Pancreas (tissue), 10 donors: ENCODE results near the gene CABP2. TPM values are rescaled to one million over a fixed set of nuclear protein-coding genes. Genes with fewer than 3 reads are reported as not detected.

Source experiments
- ATAC-seq, 4 donors: fragments of 200-7000 bp; cut with Tn5 transposase; one replicate each; pipeline versions ENCODE4 v1.8.0 to v1.9.1; 2020; ENCODE audit warnings: mild to moderate bottlenecking in 4 of 4, moderate library complexity in 4 of 4
- DNase-seq, 6 donors: peaks; one replicate each; pipeline ENCODE4 v3.0.0-alpha.2; 2020
- FAIRE-seq: peaks from 2 replicates; lab custom pipeline; 2012; peaks lifted over from hg19 to GRCh38; lab: Jason Lieb, UNC
- H3K27ac ChIP-seq, 4 donors: fragments of 200-600 bp; sonication (generic); 1 replicate in 3 of 4; 2 replicates in 1 of 4; pipeline versions ENCODE4 v1.5.0 to v1.8.0; 2020
- H3K27me3 ChIP-seq, 4 donors: fragments of 200-600 bp; one replicate each; pipeline ENCODE4 v1.8.0; 2021
- H3K36me3 ChIP-seq, 3 donors: fragments of 200-600 bp; sonication (generic) in 1 of 3; one replicate each; pipeline versions ENCODE4 v1.5.0 to v1.8.0; 2020 to 2021
- H3K4me1 ChIP-seq, 3 donors: fragments of 200-600 bp; one replicate each; pipeline ENCODE4 v1.8.0; 2021
- H3K4me3 ChIP-seq, 4 donors: fragments of 200-600 bp; sonication (generic) in 2 of 4; one replicate each; pipeline versions ENCODE4 v1.5.0 to v1.8.0; 2020 to 2021
- H3K9me3 ChIP-seq, 4 donors: fragments of 200-600 bp; one replicate each; pipeline ENCODE4 v1.8.0; 2021
- CTCF ChIP-seq, 4 donors: fragments of 200-600 bp; sonication (generic) in 3 of 4; IDR thresholded peaks; one replicate each; pipeline versions ENCODE4 v1.5.0 to v1.8.0; 2021; ENCODE audit warnings: antibody characterized with exemption in 4 of 4
- WGBS, 2 donors: extraction: QIAGEN DNeasy Blood & Tissue Kit; methylation state at CpG; one replicate each; pipeline ENCODE4 v1.1.7; 2013; 5-methylcytosine and 5-hydroxymethylcytosine counted together
- intact Hi-C, 3 donors: fragments of 100-400 bp; cut with DNase I; formaldehyde crosslinking; loops; one replicate each; pipeline versions ENCODE4 v1.11.1 to v1.14.2; 2022
- microRNA-seq, 2 donors: library from miRNA; unstranded; fragments of <30 nt; microRNA quantifications; one replicate each; pipeline versions ENCODE4 to v1.1.0, GENCODE V29; 2019 to 2020
- polyA plus RNA-seq, 2 donors: library from polyadenylated mRNA; stranded (reverse); fragments of 200-250 nt; gene quantifications; one replicate each; pipeline ENCODE4 v1.2.3, GENCODE V29; 2013
- total RNA-seq, 6 donors: library from RNA; stranded (reverse); fragmentation: NEBNext Ultra II Directional in 4 of 6; extraction: Animal tissue kit (Norgen Biotek cat#: 25700) in 4 of 6; gene quantifications; one replicate each; pipeline versions ENCODE4 v1.2.1 to v1.2.4, GENCODE V29; 2021 to 2023
- donor health status: healthy with polysubstance abuse.
- donor health status: DM: no; HTN: no; CAD: no; lungs with moderate emphysema.
- donor health status: DM: no; HTN: no; CAD: no.
- donor health status: control.
- donor health status: control.
- donor health status: Bipolar disorder and iron deficiency.
- donor health status: DM: yes; HTN: yes; CAD: no.
- donor health status: DM: no; HTN: no; CAD: no.
- donor health status: DM: no; HTN: no; CAD: no.
- donor health status: DM: yes; HTN: yes; CAD: no.

CABP2 gene
- total and polyA plus RNA-seq, 8 donors: not detected

GRCh38 chr11:67472882-67473281, 50.4 kb downstream of the CABP2 start:
- Histone ChIP-seq H3K27me3 (no peaks in the 10 kb centered on the region), H3K27ac (no peak overlapping the region), H3K4me1 (no peaks in the 10 kb centered on the region), H3K4me3 (no peak overlapping the region), H3K36me3 (no peaks in the 10 kb centered on the region), H3K9me3 (no peaks in the 10 kb centered on the region)
- 66 to 76% methylated on average over 7 of the region's 7 CpGs for WGBS, 2 donors
- DNase-seq: no peak
- no peak for ATAC-seq
- no peak for FAIRE-seq
- TF ChIP-seq CTCF (IDR thresholded peaks at IDR 0.05): no peak
- intact Hi-C loops: no loop called here

GRCh38 chr11:67470337-67471002, 52.8 kb downstream of the CABP2 start:
- DNase-seq: peak in 1 of 6 donors; percentile 14
- WGBS, 2 donors: 81 to 83% methylated on average over 8 of the region's 8 CpGs
- Histone ChIP-seq H3K4me1 (peaks cover 0 to 8% (median 0%) of the 10 kb centered on the region in 3 donors), H3K27ac (no peak overlapping the region), H3K36me3 (no peaks in the 10 kb centered on the region), H3K4me3 (no peak overlapping the region), H3K27me3 (no peaks in the 10 kb centered on the region), H3K9me3 (no peaks in the 10 kb centered on the region)
- no peak for ATAC-seq
- intact Hi-C loops: no loop called here
- FAIRE-seq: no peak
- no peak for TF ChIP-seq CTCF (IDR thresholded peaks at IDR 0.05)

- no peaks in the 10 kb centered on the region for H3K9me3 ChIP-seq
- H3K36me3 ChIP-seq: no peaks in the 10 kb centered on the region
- DNase-seq (no peak), ATAC-seq (no peak), FAIRE-seq (no peak)
- peaks cover 0 to 12% (median 0%) of the 10 kb centered on the region in 3 donors for H3K4me1 ChIP-seq
- TF ChIP-seq CTCF (IDR thresholded peaks at IDR 0.05): no peak
- H3K4me3 ChIP-seq: peak overlapping the region; percentile 76 to 98 (median 96)
- 8 to 9% methylated on average over 9 of the region's 9 CpGs for WGBS, 2 donors
- no peaks in the 10 kb centered on the region for H3K27me3 ChIP-seq
- intact Hi-C loops: no loop called here
- peak overlapping the region; percentile 67 to 89 (median 84) for H3K27ac ChIP-seq
Measured at GRCh38 chr11:67469508-67469811, 53.8 kb downstream of the CABP2 start.

Small RNAs within 50 kb of the gene (microRNA-seq; reads per million reads assigned to microRNA genes)
- gene MIR6752: 0 to 0.29 reads per million in 2 donors

Other genes with a start within 250 kb of the CABP2 start
- gene ANKRD13D, start 234.1 kb downstream of the CABP2 start, total RNA-seq: 10 to 100 TPM in 5 of 6 donors, 1 to 10 TPM in 1; 9.8 to 31.3 (median 12.3) TPM
- 10 to 100 TPM; 60.0 to 60.7 TPM for gene ANKRD13D, start 234.1 kb downstream of the CABP2 start, polyA plus RNA-seq
- gene SSH3, start 219.9 kb downstream of the CABP2 start, total RNA-seq: 10 to 100 TPM; 15.2 to 29.1 (median 21.2) TPM
- 10 to 100 TPM; 29.0 to 29.2 TPM for gene SSH3, start 219.9 kb downstream of the CABP2 start, polyA plus RNA-seq
- gene POLD4, start 169.9 kb downstream of the CABP2 start, total RNA-seq: 10 to 100 TPM; 35.0 to 50.8 (median 43.4) TPM
- 10 to 100 TPM; 80.6 to 99.3 TPM for gene POLD4, start 169.9 kb downstream of the CABP2 start, polyA plus RNA-seq
- gene CLCF1, start 149.8 kb downstream of the CABP2 start, total RNA-seq: 1 to 10 TPM; 1.3 to 5.0 (median 2.3) TPM
- 10 to 100 TPM in 1 of 2 donors, 1 to 10 TPM in 1; 9.4 to 11.2 TPM for gene CLCF1, start 149.8 kb downstream of the CABP2 start, polyA plus RNA-seq
- 10 to 100 TPM in 5 of 6 donors, 1 to 10 TPM in 1; 9.4 to 18.0 (median 12.8) TPM for gene RAD9A, start 131.5 kb downstream of the CABP2 start, total RNA-seq
- 10 to 100 TPM; 39.8 to 45.2 TPM for gene RAD9A, start 131.5 kb downstream of the CABP2 start, polyA plus RNA-seq
- gene PPP1CA, start 121.6 kb downstream of the CABP2 start, total RNA-seq: 10 to 100 TPM; 49.0 to 72.8 (median 62.9) TPM
- gene PPP1CA, start 121.6 kb downstream of the CABP2 start, polyA plus RNA-seq: 10 to 100 TPM; 57.7 to 68.5 TPM
- 1 to 10 TPM in 4 of 6 donors, under 1 TPM in 2; 0.05 to 2.9 (median 1.1) TPM for gene TBC1D10C, start 119.4 kb downstream of the CABP2 start, total RNA-seq
- 1 to 10 TPM; 1.5 to 2.5 TPM for gene TBC1D10C, start 119.4 kb downstream of the CABP2 start, polyA plus RNA-seq
- 1 to 10 TPM in 1 of 6 donors, under 1 TPM in 5; 0.39 to 1.1 (median 0.80) TPM for gene CARNS1, start 107.8 kb downstream of the CABP2 start, total RNA-seq
- 1 to 10 TPM in 1 of 2 donors, under 1 TPM in 1; 0.89 to 2.2 TPM for gene CARNS1, start 107.8 kb downstream of the CABP2 start, polyA plus RNA-seq
- 10 to 100 TPM; 17.6 to 29.3 (median 21.7) TPM for gene RPS6KB2, start 95.0 kb downstream of the CABP2 start, total RNA-seq
- 10 to 100 TPM; 57.4 to 71.6 TPM for gene RPS6KB2, start 95.0 kb downstream of the CABP2 start, polyA plus RNA-seq
- gene PTPRCAP, start 85.8 kb downstream of the CABP2 start, total RNA-seq: 1 to 10 TPM in 4 of 6 donors, under 1 TPM in 2; 0.63 to 4.1 (median 1.8) TPM
- 10 to 100 TPM; 10.9 to 13.1 TPM for gene PTPRCAP, start 85.8 kb downstream of the CABP2 start, polyA plus RNA-seq
- gene CORO1B, start 80.0 kb downstream of the CABP2 start, total RNA-seq: 10 to 100 TPM; 40.3 to 56.3 (median 47.7) TPM
- 10 to 100 TPM; 53.0 to 66.4 TPM for gene CORO1B, start 80.0 kb downstream of the CABP2 start, polyA plus RNA-seq
- not detected for gene GPR152, start 70.7 kb downstream of the CABP2 start, total RNA-seq
- gene GPR152, start 70.7 kb downstream of the CABP2 start, polyA plus RNA-seq: not detected
- gene CABP4, start 68.1 kb downstream of the CABP2 start, total RNA-seq: 1 to 10 TPM in 2 of 6 donors, under 1 TPM in 3, not detected in 1; 0.58 to 1.5 (median 0.88) TPM
- gene CABP4, start 68.1 kb downstream of the CABP2 start, polyA plus RNA-seq: 1 to 10 TPM in 1 of 2 donors, under 1 TPM in 1; 0.99 to 1.2 TPM
- gene TMEM134, start 54.2 kb downstream of the CABP2 start, total RNA-seq: 10 to 100 TPM; 45.1 to 72.1 (median 52.4) TPM
- gene TMEM134, start 54.2 kb downstream of the CABP2 start, polyA plus RNA-seq: 10 to 100 TPM; 90.1 to 93.4 TPM
- gene AIP, start 40.4 kb downstream of the CABP2 start, total RNA-seq: 10 to 100 TPM; 20.2 to 33.3 (median 23.6) TPM
- gene AIP, start 40.4 kb downstream of the CABP2 start, polyA plus RNA-seq: 10 to 100 TPM; 45.1 to 45.8 TPM
- gene PITPNM1, start 18.1 kb downstream of the CABP2 start, total RNA-seq: 10 to 100 TPM; 10.2 to 34.3 (median 20.5) TPM
- 10 to 100 TPM; 34.4 to 35.7 TPM for gene PITPNM1, start 18.1 kb downstream of the CABP2 start, polyA plus RNA-seq
- gene CDK2AP2, start 15.3 kb downstream of the CABP2 start, total RNA-seq: 10 to 100 TPM; 27.1 to 41.8 (median 35.2) TPM
- 10 to 100 TPM; 46.4 to 65.6 TPM for gene CDK2AP2, start 15.3 kb downstream of the CABP2 start, polyA plus RNA-seq
- gene GSTP1, start 60.4 kb upstream of the CABP2 start, total RNA-seq: 100 to 1,000 TPM; 169 to 350 (median 205) TPM
- 100 to 1,000 TPM; 310 to 315 TPM for gene GSTP1, start 60.4 kb upstream of the CABP2 start, polyA plus RNA-seq
- gene NDUFV1, start 83.5 kb upstream of the CABP2 start, total RNA-seq: 100 to 1,000 TPM in 4 of 6 donors, 10 to 100 TPM in 2; 82.5 to 126 (median 109) TPM
- gene NDUFV1, start 83.5 kb upstream of the CABP2 start, polyA plus RNA-seq: 100 to 1,000 TPM; 206 to 281 TPM
- 1 to 10 TPM; 4.3 to 7.3 (median 5.8) TPM for gene NUDT8, start 106.5 kb upstream of the CABP2 start, total RNA-seq
- gene NUDT8, start 106.5 kb upstream of the CABP2 start, polyA plus RNA-seq: 10 to 100 TPM in 1 of 2 donors, 1 to 10 TPM in 1; 6.4 to 11.0 TPM
- gene TBX10, start 116.3 kb upstream of the CABP2 start, total RNA-seq: under 1 TPM in 3 of 6 donors, not detected in 3; 0.09 to 0.37 (median 0.24) TPM
- gene TBX10, start 116.3 kb upstream of the CABP2 start, polyA plus RNA-seq: under 1 TPM in 1 of 2 donors, not detected in 1; 0.28 TPM
- gene ACY3, start 127.3 kb upstream of the CABP2 start, total RNA-seq: 10 to 100 TPM in 1 of 6 donors, 1 to 10 TPM in 5; 5.2 to 14.1 (median 6.9) TPM
- 10 to 100 TPM; 16.5 to 17.9 TPM for gene ACY3, start 127.3 kb upstream of the CABP2 start, polyA plus RNA-seq
- under 1 TPM in 3 of 6 donors, not detected in 3; 0.17 to 0.50 (median 0.40) TPM for gene ALDH3B2, start 151.2 kb upstream of the CABP2 start, total RNA-seq
- under 1 TPM in 1 of 2 donors, not detected in 1; 0.28 TPM for gene ALDH3B2, start 151.2 kb upstream of the CABP2 start, polyA plus RNA-seq